PC-9 (cell line): ENCODE results near the gene AHRR. TPM values are rescaled to one million over a fixed set of nuclear protein-coding genes. Genes with fewer than 3 reads are reported as not detected.
"Not testable (repeated sequence)": the region's sequence is repeated elsewhere in the genome, so short reads cannot be mapped to it uniquely, and the experiment has no call there.

Experiments
- BruUV-seq: library from RNA; stranded (reverse); fragments of 400-500 nt; replicated peaks from 2 replicates; lab custom pipeline; 2021; lab: Mats Ljungman, UMichigan
- CTCF ChIA-PET: fragments of 300-600 bp; sonication (Branson Sonifier 250); formaldehyde crosslinking; loops from one replicate; lab custom pipeline; 2022; ENCODE audit warnings: antibody characterized with exemption; lab: Charles Lee
- POLR2A ChIA-PET: fragments of 300-600 bp; sonication (Branson Sonifier 250); formaldehyde crosslinking; loops from one replicate; lab custom pipeline; 2022; ENCODE audit warnings: antibody characterized with exemption; ENCODE audit not compliant: unreplicated experiment; lab: Charles Lee
- DNase-seq, 2 experiments: peaks; one replicate each; pipeline versions ENCODE4 v3.0.0 to v3.0.0-alpha.2; 2015 to 2022; ENCODE audit warnings: mixed read lengths in 1 of 2
- H2AFZ ChIP-seq: fragments of 200-600 bp; sonication (generic); 2 replicates; pipeline ENCODE4 v1.8.1; 2017; ENCODE audit warnings: antibody characterized with exemption
- H3F3A ChIP-seq: fragments of 200-600 bp; sonication (generic); 2 replicates; pipeline ENCODE4 v1.8.1; 2017; ENCODE audit warnings: antibody characterized with exemption, mild to moderate bottlenecking, low read depth; ENCODE audit not compliant: insufficient read depth
- H3K27ac ChIP-seq: fragments of 200-600 bp; sonication (generic); 2 replicates; pipeline ENCODE4 v1.6.1; 2016; ENCODE audit warnings: mixed run types
- H3K27me3 ChIP-seq: fragments of 200-600 bp; sonication (generic); 2 replicates; pipeline ENCODE4 v1.6.1; 2016; ENCODE audit warnings: low read depth, mixed run types; ENCODE audit not compliant: insufficient read depth
- H3K36me3 ChIP-seq: fragments of 200-600 bp; sonication (generic); 2 replicates; pipeline ENCODE4 v1.6.1; 2016; ENCODE audit warnings: low read depth, mixed run types
- H3K4me1 ChIP-seq: fragments of 200-600 bp; sonication (generic); replicated peaks from 2 replicates; pipeline ENCODE4 v1.6.1; 2016; ENCODE audit warnings: mixed run types; ENCODE audit not compliant: insufficient read depth
- H3K4me2 ChIP-seq: fragments of 200-600 bp; sonication (generic); 2 replicates; pipeline ENCODE4 v1.6.1; 2017; ENCODE audit warnings: mixed run types
- H3K4me3 ChIP-seq: fragments of 200-600 bp; sonication (generic); 2 replicates; pipeline ENCODE4 v1.6.1; 2016; ENCODE audit warnings: mixed run types
- H3K79me2 ChIP-seq: fragments of 200-600 bp; sonication (generic); 2 replicates; pipeline ENCODE4 v1.6.1; 2017; ENCODE audit warnings: low read depth, mixed run types
- H3K9me2 ChIP-seq: fragments of 200-600 bp; sonication (generic); 2 replicates; pipeline ENCODE4 v1.8.1; 2017; ENCODE audit warnings: mild to moderate bottlenecking; ENCODE audit not compliant: insufficient read depth
- H3K9me3 ChIP-seq: fragments of 200-600 bp; sonication (generic); 2 replicates; pipeline ENCODE4 v1.8.1; 2016; ENCODE audit warnings: low read depth; ENCODE audit not compliant: insufficient read depth
- H4K20me1 ChIP-seq: fragments of 200-600 bp; sonication (generic); 2 replicates; pipeline ENCODE4 v1.8.1; 2017; ENCODE audit not compliant: insufficient read depth
- EZH2 ChIP-seq: fragments of 200-600 bp; sonication (generic); IDR thresholded peaks from 2 replicates; pipeline ENCODE4 v1.8.0; 2017; ENCODE audit warnings: antibody characterized with exemption, low read depth
- intact Hi-C: fragments of 100-400 bp; cut with micrococcal nuclease; formaldehyde crosslinking; loops from one replicate; pipeline ENCODE4 v1.10.0; 2022; ENCODE audit not compliant: unreplicated experiment
- total RNA-seq: library from RNA; stranded (reverse); gene quantifications from 2 replicates; pipeline ENCODE4 v1.2.3, GENCODE V29; 2021
- TF ChIP-seq, protein P1 (sequence below): fragments of 200-600 bp; sonication (generic); conservative IDR thresholded peaks from 2 replicates; pipeline ENCODE4 v1.6.1; 2017; ENCODE audit warnings: mixed run types, antibody characterized with exemption, mild to moderate bottlenecking, moderate library complexity

AHRR gene
- total RNA-seq, 1 experiment from 2014 or later: 7.2 TPM

DNA sequence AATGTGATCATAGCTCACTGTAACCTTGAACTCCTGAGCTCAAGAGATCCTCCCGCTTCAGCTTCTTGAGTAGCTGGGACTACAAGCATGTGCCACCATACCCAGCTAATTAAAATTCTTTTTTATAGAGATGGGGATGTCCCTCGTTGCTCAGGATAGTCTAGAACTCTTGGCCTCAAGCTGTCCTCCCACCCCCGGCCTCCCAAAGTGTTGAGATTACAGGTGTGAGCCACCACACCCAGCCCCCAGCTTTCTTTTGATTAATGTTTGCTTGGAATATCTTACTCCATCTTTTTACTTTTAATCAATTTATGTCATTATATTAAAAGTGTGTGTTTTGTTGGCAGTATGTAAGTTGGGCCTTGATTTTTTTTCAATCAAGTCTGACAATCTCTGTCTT lies 62.1 kb downstream of the AHRR start:
- ChIA-PET POLR2A (no interaction called here), CTCF (no interaction called here)
- no TSS peak for BruUV-seq
- Histone ChIP-seq H3K27ac (no peak overlapping the region), H3F3A (peaks cover 15% of the 10 kb centered on the region), H2AFZ (no peak overlapping the region), H3K9me3 (peaks cover 9% of the 10 kb centered on the region; the same call in 1 of the 2 replicates), H3K27me3 (no peaks in the 10 kb centered on the region), H3K4me1 (peaks cover 26% of the 10 kb centered on the region), H3K36me3 (no peaks in the 10 kb centered on the region), H3K4me3 (no peak overlapping the region), H3K9me2 (no peaks in the 10 kb centered on the region), H3K4me2 (no peak overlapping the region), H3K79me2 (no peaks in the 10 kb centered on the region), H4K20me1 (peaks cover 29% of the 10 kb centered on the region)
- no peak for TF ChIP-seq EZH2
- TF ChIP-seq, protein P1, sequence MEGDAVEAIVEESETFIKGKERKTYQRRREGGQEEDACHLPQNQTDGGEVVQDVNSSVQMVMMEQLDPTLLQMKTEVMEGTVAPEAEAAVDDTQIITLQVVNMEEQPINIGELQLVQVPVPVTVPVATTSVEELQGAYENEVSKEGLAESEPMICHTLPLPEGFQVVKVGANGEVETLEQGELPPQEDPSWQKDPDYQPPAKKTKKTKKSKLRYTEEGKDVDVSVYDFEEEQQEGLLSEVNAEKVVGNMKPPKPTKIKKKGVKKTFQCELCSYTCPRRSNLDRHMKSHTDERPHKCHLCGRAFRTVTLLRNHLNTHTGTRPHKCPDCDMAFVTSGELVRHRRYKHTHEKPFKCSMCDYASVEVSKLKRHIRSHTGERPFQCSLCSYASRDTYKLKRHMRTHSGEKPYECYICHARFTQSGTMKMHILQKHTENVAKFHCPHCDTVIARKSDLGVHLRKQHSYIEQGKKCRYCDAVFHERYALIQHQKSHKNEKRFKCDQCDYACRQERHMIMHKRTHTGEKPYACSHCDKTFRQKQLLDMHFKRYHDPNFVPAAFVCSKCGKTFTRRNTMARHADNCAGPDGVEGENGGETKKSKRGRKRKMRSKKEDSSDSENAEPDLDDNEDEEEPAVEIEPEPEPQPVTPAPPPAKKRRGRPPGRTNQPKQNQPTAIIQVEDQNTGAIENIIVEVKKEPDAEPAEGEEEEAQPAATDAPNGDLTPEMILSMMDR: no peak
- intact Hi-C loops: loop anchor here (10.0 kb wide), 1 partner anchor 731 kb away; the partner anchor contains the start of gene SLC12A7
- no peak for DNase-seq

DNA sequence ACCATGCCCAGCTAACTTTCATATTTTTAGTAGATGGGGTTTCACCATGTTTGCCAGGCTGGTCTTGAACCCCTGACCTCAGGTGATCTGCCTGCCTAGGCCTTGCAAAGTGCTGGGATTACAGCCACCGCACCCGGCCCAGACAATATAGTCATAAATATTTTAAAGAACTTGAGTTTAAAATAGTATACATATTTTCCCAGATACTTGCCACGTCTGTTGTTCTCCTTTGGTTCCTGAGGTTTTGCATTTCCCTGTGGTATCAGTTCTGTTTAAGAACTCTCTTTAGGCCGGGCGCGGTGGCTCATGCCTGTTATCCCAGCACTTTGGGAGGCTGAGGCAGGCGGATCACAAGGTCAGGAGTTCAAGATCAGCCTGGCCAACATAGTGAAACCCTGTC lies 63.1 kb downstream of the AHRR start:
- POLR2A ChIA-PET: interaction anchor here (0.7 kb wide), 1 partner anchor 16 kb away, joined by 3 read pairs; no protein-coding TSS in a partner anchor
- H3K79me2 ChIP-seq, H3K9me2 ChIP-seq, H3K4me3 ChIP-seq, CTCF ChIA-PET, H3K27ac ChIP-seq, H3K4me2 ChIP-seq, H3K27me3 ChIP-seq, H2AFZ ChIP-seq, H3K36me3 ChIP-seq, BruUV-seq, H3K9me3 ChIP-seq, DNase-seq: not testable (repeated sequence)
- Histone ChIP-seq H4K20me1 (peaks cover 30% of the 10 kb centered on the region), H3K4me1 (peaks cover 26% of the 10 kb centered on the region), H3F3A (peaks cover 15% of the 10 kb centered on the region)
- intact Hi-C loops: loop anchor here (10.0 kb wide), 1 partner anchor 730 kb away; the partner anchor contains the start of gene SLC12A7

DNA sequence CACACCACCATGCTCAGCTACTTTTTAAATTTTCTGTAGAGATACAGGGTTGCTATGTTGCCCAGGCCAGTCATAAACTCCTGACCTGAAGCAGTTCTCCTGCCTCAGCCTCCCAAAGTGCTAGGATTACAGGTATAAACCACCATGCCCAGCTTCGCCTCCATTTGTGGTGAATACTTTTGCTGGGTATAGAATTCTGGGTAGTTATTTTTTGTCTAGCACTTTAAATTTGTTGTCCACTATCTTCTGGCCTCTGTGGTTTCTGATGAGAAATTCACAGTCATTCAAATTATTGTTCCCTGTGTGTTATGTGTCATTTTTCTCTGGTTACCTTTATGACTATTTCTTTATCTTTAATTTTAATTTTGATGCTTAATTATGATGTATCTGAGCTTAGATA lies 63.8 kb downstream of the AHRR start:
- BruUV-seq: no TSS peak
- POLR2A ChIA-PET: interaction anchor here (0.7 kb wide), 1 partner anchor 17 kb away, joined by 3 read pairs; no protein-coding TSS in a partner anchor
- H3K36me3 ChIP-seq: no peaks in the 10 kb centered on the region

More for the DNA sequence above, 63.8 kb downstream of the AHRR start:
- H4K20me1 ChIP-seq: peaks cover 30% of the 10 kb centered on the region
- H3K79me2 ChIP-seq: no peaks in the 10 kb centered on the region
- intact Hi-C loops: loop anchor here (10.0 kb wide), 1 partner anchor 729 kb away; the partner anchor contains the start of gene SLC12A7
- H3F3A ChIP-seq: peaks cover 15% of the 10 kb centered on the region
- peaks cover 9% of the 10 kb centered on the region; the same call in 1 of the 2 replicates for H3K9me3 ChIP-seq
- no peaks in the 10 kb centered on the region for H3K9me2 ChIP-seq
- no peak overlapping the region for H3K4me3 ChIP-seq
- no peak overlapping the region for H3K27ac ChIP-seq
- H3K4me2 ChIP-seq: no peak overlapping the region
- H3K27me3 ChIP-seq: no peaks in the 10 kb centered on the region
- no peak overlapping the region for H2AFZ ChIP-seq
- CTCF ChIA-PET: no interaction called here
- no peak for DNase-seq
- TF ChIP-seq EZH2: no peak
- TF ChIP-seq, protein P1: no peak
- peaks cover 26% of the 10 kb centered on the region for H3K4me1 ChIP-seq
